Progenitor cell of endocrine pancreas (in vitro differentiated cells): ENCODE measurements around the gene DPP10. TPM values are rescaled to one million over a fixed set of nuclear protein-coding genes. Genes with fewer than 3 reads are reported as not detected.

Experiments used
- DNase-seq: peaks from one replicate; pipeline ENCODE4 v3.0.0; 2021; ENCODE audit warnings: low spot score; ENCODE audit not compliant: unreplicated experiment
- H3K27ac Mint-ChIP-seq: 2 replicates; pipeline ENCODE4 v1.8.0; 2021; ENCODE audit warnings: mild to moderate bottlenecking, moderate library complexity, mixed read lengths
- H3K27me3 Mint-ChIP-seq: 2 replicates; pipeline ENCODE4 v1.8.0; 2021; ENCODE audit warnings: mixed read lengths
- H3K36me3 Mint-ChIP-seq: 2 replicates; pipeline ENCODE4 v1.8.0; 2022; ENCODE audit warnings: mixed read lengths; ENCODE audit not compliant: insufficient read depth
- H3K4me1 Mint-ChIP-seq: 2 replicates; pipeline ENCODE4 v1.8.0; 2021; ENCODE audit warnings: low read depth, mixed read lengths
- H3K4me3 Mint-ChIP-seq: 2 replicates; pipeline ENCODE4 v1.8.0; 2021; ENCODE audit warnings: low read depth, mild to moderate bottlenecking, moderate library complexity, mixed read lengths
- H3K9me3 Mint-ChIP-seq: 2 replicates; pipeline ENCODE4 v1.8.0; 2021; ENCODE audit warnings: low read depth, mixed read lengths
- total RNA-seq: library from RNA; stranded (reverse); gene quantifications from 2 replicates; pipeline ENCODE4 v1.2.1, GENCODE V29; 2021
- TF ChIP-seq, protein P1 (sequence below): fragments of 200-600 bp; sonication (generic); IDR thresholded peaks from one replicate; pipeline ENCODE4 v1.5.0; 2021; ENCODE audit warnings: antibody characterized with exemption, mild to moderate bottlenecking; ENCODE audit not compliant: unreplicated experiment

Gene DPP10
- total RNA-seq, 1 donor from 2014 or later: 44.6 TPM

GRCh38 chr2:115094441-115094840 is 652.0 kb downstream of the DPP10 start:
- TF ChIP-seq, protein P1, sequence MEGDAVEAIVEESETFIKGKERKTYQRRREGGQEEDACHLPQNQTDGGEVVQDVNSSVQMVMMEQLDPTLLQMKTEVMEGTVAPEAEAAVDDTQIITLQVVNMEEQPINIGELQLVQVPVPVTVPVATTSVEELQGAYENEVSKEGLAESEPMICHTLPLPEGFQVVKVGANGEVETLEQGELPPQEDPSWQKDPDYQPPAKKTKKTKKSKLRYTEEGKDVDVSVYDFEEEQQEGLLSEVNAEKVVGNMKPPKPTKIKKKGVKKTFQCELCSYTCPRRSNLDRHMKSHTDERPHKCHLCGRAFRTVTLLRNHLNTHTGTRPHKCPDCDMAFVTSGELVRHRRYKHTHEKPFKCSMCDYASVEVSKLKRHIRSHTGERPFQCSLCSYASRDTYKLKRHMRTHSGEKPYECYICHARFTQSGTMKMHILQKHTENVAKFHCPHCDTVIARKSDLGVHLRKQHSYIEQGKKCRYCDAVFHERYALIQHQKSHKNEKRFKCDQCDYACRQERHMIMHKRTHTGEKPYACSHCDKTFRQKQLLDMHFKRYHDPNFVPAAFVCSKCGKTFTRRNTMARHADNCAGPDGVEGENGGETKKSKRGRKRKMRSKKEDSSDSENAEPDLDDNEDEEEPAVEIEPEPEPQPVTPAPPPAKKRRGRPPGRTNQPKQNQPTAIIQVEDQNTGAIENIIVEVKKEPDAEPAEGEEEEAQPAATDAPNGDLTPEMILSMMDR: no peak
- H3K27me3 Mint-ChIP-seq: no peaks in the 10 kb centered on the region
- H3K4me3 Mint-ChIP-seq: no peak overlapping the region
- H3K4me1 Mint-ChIP-seq: peaks cover 8% of the 10 kb centered on the region
- DNase-seq: no peak
- no peak overlapping the region for H3K27ac Mint-ChIP-seq
- H3K36me3 Mint-ChIP-seq: peaks cover 6% of the 10 kb centered on the region
- H3K9me3 Mint-ChIP-seq: peaks cover 20% of the 10 kb centered on the region

- TF ChIP-seq, protein P1: no peak
- Mint-ChIP-seq H3K27ac (no peak overlapping the region), H3K9me3 (peaks cover 3% of the 10 kb centered on the region), H3K4me1 (no peaks in the 10 kb centered on the region), H3K27me3 (no peaks in the 10 kb centered on the region), H3K4me3 (no peak overlapping the region), H3K36me3 (no peaks in the 10 kb centered on the region)
- no peak for DNase-seq
Measured at GRCh38 chr2:115105966-115106365, 663.5 kb downstream of the DPP10 start.

- no peak for DNase-seq
- Mint-ChIP-seq H3K27ac (no peak overlapping the region), H3K27me3 (no peaks in the 10 kb centered on the region), H3K4me3 (no peak overlapping the region), H3K36me3 (no peaks in the 10 kb centered on the region), H3K4me1 (peaks cover 2% of the 10 kb centered on the region), H3K9me3 (no peaks in the 10 kb centered on the region)
- TF ChIP-seq, protein P1: no peak
Measured at GRCh38 chr2:115115135-115115534, 672.7 kb downstream of the DPP10 start.

GRCh38 chr2:115118306-115118705 is 675.9 kb downstream of the DPP10 start:
- Mint-ChIP-seq H3K27me3 (no peaks in the 10 kb centered on the region), H3K4me3 (no peak overlapping the region), H3K4me1 (peaks cover 2% of the 10 kb centered on the region), H3K9me3 (peaks cover 4% of the 10 kb centered on the region), H3K27ac (no peak overlapping the region), H3K36me3 (no peaks in the 10 kb centered on the region)
- TF ChIP-seq, protein P1: no peak
- no peak for DNase-seq

DNA sequence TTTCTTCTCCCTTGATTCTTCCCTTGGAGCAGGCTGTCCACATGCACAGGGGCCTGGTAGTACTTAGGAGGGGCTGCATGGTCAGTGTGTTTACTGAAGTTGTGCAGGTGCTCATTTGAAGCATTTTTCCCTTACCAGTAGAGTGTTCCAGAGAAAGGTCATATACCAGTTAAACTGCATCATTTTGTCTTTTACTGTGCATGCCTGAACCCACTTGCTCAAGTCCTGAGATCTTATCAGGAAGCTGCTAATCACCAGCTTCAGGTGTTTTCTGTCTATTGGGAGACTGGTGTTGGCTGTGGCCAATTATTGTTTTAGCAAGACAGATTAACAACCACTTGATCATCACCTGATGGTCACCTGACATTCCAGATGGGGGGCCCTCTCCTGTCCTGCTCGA is 676.6 kb downstream of the DPP10 start:
- Mint-ChIP-seq H3K4me3 (no peak overlapping the region), H3K27ac (no peak overlapping the region), H3K36me3 (no peaks in the 10 kb centered on the region), H3K27me3 (no peaks in the 10 kb centered on the region), H3K4me1 (peaks cover 2% of the 10 kb centered on the region), H3K9me3 (peaks cover 4% of the 10 kb centered on the region)
- DNase-seq: no peak
- TF ChIP-seq, protein P1: no peak
